T-cell (primary cell): ENCODE results near the gene CCDC197. TPM values are rescaled to one million over a fixed set of nuclear protein-coding genes. Genes with fewer than 3 reads are reported as not detected.
A peak's percentile ranks its signal among the peaks of the same experiment; 100 is the strongest.

Experiments used
- ATAC-seq, 4 experiments: fragments of 200-7000 bp in 3 of 4; fragments of 150-1000 bp in 1 of 4; cut with Tn5 transposase; replicated peaks in 1 of 4; 1 replicate in 3 of 4; 2 replicates in 1 of 4; pipeline ENCODE4 v1.10.0; 2021; ENCODE audit warnings: moderate library complexity in 3 of 4, mild to moderate bottlenecking in 2 of 4, moderate number of reproducible peaks in 1 of 4
- CTCF ChIA-PET, 2 donors: fragments of 300-600 bp; sonication (Branson Sonifier 250); formaldehyde crosslinking; loops; one replicate each; lab custom pipeline; 2022; ENCODE audit warnings: antibody characterized with exemption in 2 of 2; lab: Charles Lee
- POLR2A ChIA-PET, 2 donors: fragments of 300-600 bp; sonication (Branson Sonifier 250); formaldehyde crosslinking; loops; one replicate each; lab custom pipeline; 2022; ENCODE audit warnings: antibody characterized with exemption in 2 of 2; lab: Charles Lee
- DNase-seq, 35 experiments: peaks; one replicate each; pipeline versions ENCODE4 v3.0.0 to v3.0.0-alpha.2; 2013 to 2023
- H3K27ac ChIP-seq: one replicate; pipeline ENCODE4 v1.5.1; 2013; ENCODE audit warnings: low read length
- H3K27me3 ChIP-seq, 2 experiments: replicated peaks in 1 of 2; 1 replicate in 1 of 2; 2 replicates in 1 of 2; pipeline versions ENCODE4 v1.6.1 to v1.7.0; 2013; ENCODE audit warnings: low read length in 1 of 2, mixed read lengths in 1 of 2; ENCODE audit not compliant: control insufficient read depth in 2 of 2, insufficient read depth in 2 of 2; ENCODE audit errors: extremely low read depth in 1 of 2
- H3K36me3 ChIP-seq, 2 donors: 1 replicate in 1 of 2; 2 replicates in 1 of 2; pipeline versions ENCODE4 v1.6.1 to v1.7.0; 2013; ENCODE audit warnings: low read length in 1 of 2; ENCODE audit not compliant: control insufficient read depth in 2 of 2, insufficient read depth in 1 of 2; ENCODE audit errors: extremely low read depth in 1 of 2
- H3K4me1 ChIP-seq, 2 experiments: 1 replicate in 1 of 2; 2 replicates in 1 of 2; pipeline versions ENCODE4 v1.6.1 to v1.7.0; 2013; ENCODE audit warnings: low read length in 2 of 2, mixed read lengths in 1 of 2; ENCODE audit not compliant: insufficient read depth in 2 of 2, control insufficient read depth in 1 of 2; ENCODE audit errors: extremely low read depth in 1 of 2
- H3K4me3 ChIP-seq, 2 donors: 1 replicate in 1 of 2; 2 replicates in 1 of 2; pipeline versions ENCODE4 v1.5.1 to v1.7.0; 2013; ENCODE audit warnings: mild to moderate bottlenecking in 2 of 2, low read length in 1 of 2, moderate library complexity in 1 of 2; ENCODE audit not compliant: control insufficient read depth in 1 of 2; ENCODE audit errors: extremely low read depth in 1 of 2
- H3K9me3 ChIP-seq: 2 replicates; pipeline ENCODE4 v1.7.0; 2013
- H3K27ac Mint-ChIP-seq, 2 donors: one replicate each; pipeline ENCODE4 v1.8.0; 2020 to 2021; ENCODE audit warnings: mild to moderate bottlenecking in 2 of 2, mixed read lengths in 2 of 2
- H3K27me3 Mint-ChIP-seq, 2 donors: one replicate each; pipeline ENCODE4 v1.8.0; 2021 to 2022; ENCODE audit warnings: mixed read lengths in 2 of 2
- H3K36me3 Mint-ChIP-seq: one replicate; pipeline ENCODE4 v1.8.0; 2021; ENCODE audit warnings: mixed read lengths
- H3K4me1 Mint-ChIP-seq, 3 donors: one replicate each; pipeline ENCODE4 v1.8.0; 2020 to 2022; ENCODE audit warnings: mixed read lengths in 3 of 3, mild to moderate bottlenecking in 1 of 3
- H3K4me3 Mint-ChIP-seq, 3 donors: one replicate each; pipeline ENCODE4 v1.8.0; 2020 to 2022; ENCODE audit warnings: mild to moderate bottlenecking in 3 of 3, mixed read lengths in 3 of 3, moderate library complexity in 3 of 3
- H3K9me3 Mint-ChIP-seq, 3 donors: one replicate each; pipeline ENCODE4 v1.8.0; 2020 to 2022; ENCODE audit warnings: mixed read lengths in 3 of 3
- WGBS: methylation state at CpG from one replicate; pipeline ENCODE4 v1.1.5; 2013; ENCODE audit warnings: missing lambda C conversion rate; ENCODE audit not compliant: insufficient coverage; 5-methylcytosine and 5-hydroxymethylcytosine counted together
- total RNA-seq, 35 experiments: library from RNA in 6 of 35; stranded (reverse) in 6 of 35; fragments of 120-200 nt in 1 of 35; gene quantifications; one replicate each; pipeline versions ENCODE4 v1.2.1 to v1.2.4 and lab custom pipeline; 2013 to 2026

CCDC197 gene
- total RNA-seq, 5 donors from 2014 or later (not counting 1 experiment from before 2014, with no cell fraction given) = not detected

GRCh38 chr14:93973607-93974006 lies 23.5 kb upstream of the CCDC197 start:
- WGBS = 100% methylated on average over 4 of the region's 6 CpGs
- ChIA-PET CTCF (interaction anchor here (0.6 to 4.7 kb wide), 3 partner anchors 34 to 360 kb away, joined by 5 to 90 read pairs (median 26); no protein-coding TSS in a partner anchor), POLR2A (no interaction called here)
- Mint-ChIP-seq H3K9me3 (peaks cover 11 to 14% (median 12%) of the 10 kb centered on the region in 3 donors), H3K4me1 (peaks cover 61 to 66% (median 64%) of the 10 kb centered on the region in 3 donors), H3K36me3 (peaks cover 6% of the 10 kb centered on the region), H3K4me3 (no peak overlapping the region), H3K27ac (no peak overlapping the region), H3K27me3 (no peaks in the 10 kb centered on the region)
- DNase-seq = no peak
- Histone ChIP-seq H3K4me3 (no peak overlapping the region), H3K4me1 (peaks cover 6 to 72% of the 10 kb centered on the region in 2 experiments), H3K27ac (no peak overlapping the region), H3K36me3 (no peaks in the 10 kb centered on the region), H3K27me3 (peaks cover 0 to 19% of the 10 kb centered on the region in 2 experiments), H3K9me3 (no peaks in the 10 kb centered on the region)
- ATAC-seq = no peak

GRCh38 chr14:93974299-93974698 lies 22.8 kb upstream of the CCDC197 start:
- H3K27me3 ChIP-seq = peaks cover 0 to 19% of the 10 kb centered on the region in 2 experiments
- H3K4me3 Mint-ChIP-seq = no peak overlapping the region
- ATAC-seq (no peak), DNase-seq (no peak)
- no peak overlapping the region for H3K4me3 ChIP-seq
- ChIA-PET CTCF (interaction anchor here (0.6 to 4.7 kb wide), 3 partner anchors 34 to 361 kb away, joined by 4 to 26 read pairs (median 5); no protein-coding TSS in a partner anchor), POLR2A (no interaction called here)
- H3K9me3 Mint-ChIP-seq = peaks cover 11 to 14% (median 12%) of the 10 kb centered on the region in 3 donors
- no peak overlapping the region for H3K27ac ChIP-seq
- H3K36me3 Mint-ChIP-seq = peaks cover 6% of the 10 kb centered on the region
- H3K4me1 ChIP-seq = peaks cover 13 to 76% of the 10 kb centered on the region in 2 experiments
- WGBS = 96% methylated on average over 6 of the region's 6 CpGs
- H3K27me3 Mint-ChIP-seq = no peaks in the 10 kb centered on the region
- no peak overlapping the region for H3K27ac Mint-ChIP-seq
- peaks cover 64 to 67% (median 65%) of the 10 kb centered on the region in 3 donors for H3K4me1 Mint-ChIP-seq
- H3K9me3 ChIP-seq = no peaks in the 10 kb centered on the region
- H3K36me3 ChIP-seq = no peaks in the 10 kb centered on the region

- H3K9me3 Mint-ChIP-seq = peaks cover 11 to 14% (median 12%) of the 10 kb centered on the region in 3 donors
- H3K27ac ChIP-seq = no peak overlapping the region
These were observed 22.3 kb upstream of the CCDC197 start for GRCh38 chr14:93974833-93975232.

GRCh38 chr14:93975791-93976476 lies 21.2 kb upstream of the CCDC197 start:
- DNase-seq (peak in 1 of 35 experiments; percentile 48), ATAC-seq (no peak)
- peaks cover 0 to 15% of the 10 kb centered on the region in 2 experiments for H3K27me3 ChIP-seq
- ChIA-PET POLR2A (no interaction called here), CTCF (interaction anchor here in 1 of 2 donors (0.6 kb wide), 1 partner anchor 36 kb away, joined by 3 read pairs; no protein-coding TSS in a partner anchor)
- H3K4me3 ChIP-seq = peak overlapping the region; percentile 13 to 25
- Mint-ChIP-seq H3K4me1 (peaks cover 64 to 74% (median 68%) of the 10 kb centered on the region in 3 donors), H3K9me3 (peaks cover 11 to 14% (median 12%) of the 10 kb centered on the region in 3 donors), H3K4me3 (peak overlapping the region; percentile 51 to 64 (median 61)), H3K27ac (peak overlapping the region; percentile 70 to 88), H3K27me3 (no peaks in the 10 kb centered on the region), H3K36me3 (peaks cover 6% of the 10 kb centered on the region)
- WGBS = 29% methylated on average over 7 of the region's 9 CpGs
- H3K27ac ChIP-seq = no peak overlapping the region
- peaks cover 13 to 72% of the 10 kb centered on the region in 2 experiments for H3K4me1 ChIP-seq
- H3K9me3 ChIP-seq = no peaks in the 10 kb centered on the region
- no peaks in the 10 kb centered on the region for H3K36me3 ChIP-seq

More at GRCh38 chr14:93974833-93975232, 22.3 kb upstream of the CCDC197 start:
- Histone ChIP-seq H3K4me3 (no peak overlapping the region), H3K36me3 (no peaks in the 10 kb centered on the region), H3K27me3 (peaks cover 0 to 19% of the 10 kb centered on the region in 2 experiments), H3K9me3 (no peaks in the 10 kb centered on the region), H3K4me1 (peaks cover 13 to 74% of the 10 kb centered on the region in 2 experiments)
- ChIA-PET CTCF (interaction anchor here in 1 of 2 donors (1.0 kb wide), 1 partner anchor 35 kb away, joined by 4 read pairs; no protein-coding TSS in a partner anchor), POLR2A (no interaction called here)
- Mint-ChIP-seq H3K36me3 (peaks cover 6% of the 10 kb centered on the region), H3K27ac (no peak overlapping the region), H3K27me3 (no peaks in the 10 kb centered on the region), H3K4me3 (no peak overlapping the region), H3K4me1 (peaks cover 67 to 71% (median 70%) of the 10 kb centered on the region in 3 donors)
- 90% methylated on average over 11 of the region's 12 CpGs for WGBS
- DNase-seq (no peak), ATAC-seq (no peak)

- H3K27ac Mint-ChIP-seq = peak within 1 kb of the TSS; percentile 70 to 91
- CTCF ChIA-PET = no interaction called here
- peaks cover 10 to 71% of the 10 kb centered on the region in 2 experiments for H3K4me1 ChIP-seq
- peak within 1 kb of the TSS; percentile 51 to 64 (median 61) for H3K4me3 Mint-ChIP-seq
- no peak for ATAC-seq
- no peaks in the 10 kb centered on the region for H3K36me3 ChIP-seq
- H3K27me3 ChIP-seq = peaks cover 0 to 21% of the 10 kb centered on the region in 2 experiments
- peak within 1 kb of the TSS; percentile 13 to 25 for H3K4me3 ChIP-seq
- POLR2A ChIA-PET = no interaction called here
- H3K4me1 Mint-ChIP-seq = peaks cover 60 to 69% (median 62%) of the 10 kb centered on the region in 3 donors
- H3K9me3 ChIP-seq = no peaks in the 10 kb centered on the region
- peaks cover 11 to 14% (median 12%) of the 10 kb centered on the region in 3 donors for H3K9me3 Mint-ChIP-seq
- H3K36me3 Mint-ChIP-seq = peaks cover 6% of the 10 kb centered on the region
- H3K27ac ChIP-seq = no peak within 1 kb of the TSS
- peak in 1 of 35 experiments; percentile 38 for DNase-seq
- no peaks in the 10 kb centered on the region for H3K27me3 Mint-ChIP-seq
- WGBS = 31% methylated on average over 9 of the region's 12 CpGs
These were observed 20.5 kb upstream of the CCDC197 start, which contains the start of gene ASB2 for GRCh38 chr14:93976477-93977057. Gene ASB2, minus strand, starts transcription at chr14:93976570. Its CDS starts 12,031 bp downstream, at chr14:93964539.

- Mint-ChIP-seq H3K4me1 (peaks cover 56 to 66% (median 57%) of the 10 kb centered on the region in 3 donors), H3K4me3 (peak overlapping the region in 1 of 3 donors; percentile 64), H3K36me3 (peaks cover 6% of the 10 kb centered on the region), H3K9me3 (peaks cover 11 to 14% (median 12%) of the 10 kb centered on the region in 3 donors), H3K27me3 (no peaks in the 10 kb centered on the region), H3K27ac (peak overlapping the region in 1 of 2 donors; percentile 91)
- no peaks in the 10 kb centered on the region for H3K36me3 ChIP-seq
- H3K27me3 ChIP-seq = peaks cover 0 to 24% of the 10 kb centered on the region in 2 experiments
- ChIA-PET CTCF (no interaction called here), POLR2A (no interaction called here)
- WGBS = 86% methylated on average over 3 of the region's 5 CpGs
- peak overlapping the region in 1 of 2 donors; percentile 0 for H3K4me3 ChIP-seq
- H3K4me1 ChIP-seq = peaks cover 10 to 69% of the 10 kb centered on the region in 2 experiments
- no peak for DNase-seq
- H3K27ac ChIP-seq = no peak overlapping the region
- ATAC-seq = no peak
- no peaks in the 10 kb centered on the region for H3K9me3 ChIP-seq
These were observed 19.9 kb upstream of the CCDC197 start for GRCh38 chr14:93977171-93977570.
